ENCODE measurements around the gene SNX24. TPM values are rescaled to one million over a fixed set of nuclear protein-coding genes. Genes with fewer than 3 reads are reported as not detected.

The SNX24 gene
- total and polyA plus RNA-seq, 10 of the 15 experiments (the other 5 are each of a cell fraction or from before 2014, with no cell fraction given): 0.15 to 6.6 (median 4.1) TPM

- no peak for FAIRE-seq
- RAD21 ChIA-PET (ENCODE audit: unreplicated experiment): no interaction called here
These were observed 166.9 kb downstream of the SNX24 start for GRCh38 chr5:123012321-123012720.

More at GRCh38 chr5:123012321-123012720, 166.9 kb downstream of the SNX24 start:
- Histone ChIP-seq H3K9ac (ENCODE audit: control insufficient read depth, insufficient read depth, low read length) (no peak overlapping the region), H3K27me3 (replicated peaks in 1 of 2; ENCODE audit: control insufficient read depth in 2 of 2, insufficient read depth in 2 of 2, low read length in 1 of 2) (no peaks in the 10 kb centered on the region), H3K4me1 (ENCODE audit: control insufficient read depth, insufficient read depth, low read length) (no peaks in the 10 kb centered on the region), H4K20me1 (ENCODE audit: control insufficient read depth, insufficient read depth) (no peaks in the 10 kb centered on the region), H3K36me3 (ENCODE audit: control insufficient read depth in 2 of 2, insufficient read depth in 2 of 2, low read length in 1 of 2) (no peaks in the 10 kb centered on the region), H2AFZ (ENCODE audit: control insufficient read depth, low read depth, low read length) (no peak overlapping the region), H3K79me2 (ENCODE audit: control insufficient read depth, insufficient read depth, low read length) (no peaks in the 10 kb centered on the region), H3K27ac (ENCODE audit: control insufficient read depth, insufficient read depth) (no peak overlapping the region), H3K9me3 (replicated peaks; ENCODE audit: control insufficient read depth, insufficient read depth, low read length) (no peaks in the 10 kb centered on the region; the same call in 2 of the 3 replicates), H3K4me2 (ENCODE audit: control insufficient read depth, insufficient read depth) (no peak overlapping the region), H3K4me3 (no peak overlapping the region)
- TF ChIP-seq ATF7 (IDR thresholded peaks at IDR 0.05; ENCODE audit: low read depth) (no peak), EGR1 (IDR thresholded peaks at IDR 0.05; ENCODE audit: borderline replicate concordance in 1 of 2, low read depth in 2 of 2, low read length in 2 of 2) (no peak), CREM (IDR thresholded peaks at IDR 0.05; ENCODE audit: low read depth) (no peak), SMC3 (IDR thresholded peaks at IDR 0.05; ENCODE audit: borderline replicate concordance, low read length) (no peak), SPI1 (IDR thresholded peaks at IDR 0.05; ENCODE audit: borderline replicate concordance, insufficient read depth, low read depth, low read length) (peak; percentile 20; the same call in 1 of the 2 replicates), CREB1 (IDR thresholded peaks at IDR 0.05; ENCODE audit: low read depth) (no peak), WRNIP1 (IDR thresholded peaks at IDR 0.05; ENCODE audit: borderline replicate concordance, low read depth, low read length) (no peak), IRF5 (IDR thresholded peaks at IDR 0.05; ENCODE audit: borderline replicate concordance) (no peak), TARDBP (IDR thresholded peaks at IDR 0.05; ENCODE audit: borderline replicate concordance) (no peak)
- intact Hi-C loops (cut with micrococcal nuclease; ENCODE audit: unreplicated experiment) (no loop called here), in situ Hi-C loops (cut with MboI) (no loop called here)
- BruUV-seq (replicated peaks): no TSS peak
- ChIA-PET SMC1A (ENCODE audit: uncharacterized antibody, unreplicated experiment) (no interaction called here), CTCF (no interaction called here), POLR2A (no interaction called here)
- WGBS (ENCODE audit: insufficient coverage, insufficient replicate concordance, low lambda C conversion rate, missing lambda C conversion rate): 0% methylated on average over 1 of the region's 1 CpG
- ATAC-seq (no peak), DNase-seq (ENCODE audit: low read depth, low spot score) (no peak)
